ENCODE results near the gene DBT. TPM values are rescaled to one million over a fixed set of nuclear protein-coding genes. Genes with fewer than 3 reads are reported as not detected.
"Not testable (repeated sequence)": the region's sequence is repeated elsewhere in the genome, so short reads cannot be mapped to it uniquely, and the experiment has no call there.

The DBT gene
- 1.8 and 3.3 TPM in 2 replicates for total RNA-seq (2014; rRNA removed; shearing (Covaris generic))
- 11.4 and 13.6 TPM in 2 replicates for total RNA-seq (2022)
- Bru-seq, nascent RNA, result percentile 75 among the genes with signal in this experiment
- percentile 67 among the genes with signal in this experiment for BruChase-seq, experiment 1, labeled RNA remaining after a 6-hour chase
- BruChase-seq, experiment 2, labeled RNA remaining after a 2-hour chase, result percentile 70 among the genes with signal in this experiment
- long read RNA-seq, full-length matches to known transcripts, result 1 of 4 reads
- long read RNA-seq, partial matches to known transcripts, result 1 of 4 reads
- long read RNA-seq, other reads (novel, unspliced or antisense), result 2 of 4 reads

DNA sequence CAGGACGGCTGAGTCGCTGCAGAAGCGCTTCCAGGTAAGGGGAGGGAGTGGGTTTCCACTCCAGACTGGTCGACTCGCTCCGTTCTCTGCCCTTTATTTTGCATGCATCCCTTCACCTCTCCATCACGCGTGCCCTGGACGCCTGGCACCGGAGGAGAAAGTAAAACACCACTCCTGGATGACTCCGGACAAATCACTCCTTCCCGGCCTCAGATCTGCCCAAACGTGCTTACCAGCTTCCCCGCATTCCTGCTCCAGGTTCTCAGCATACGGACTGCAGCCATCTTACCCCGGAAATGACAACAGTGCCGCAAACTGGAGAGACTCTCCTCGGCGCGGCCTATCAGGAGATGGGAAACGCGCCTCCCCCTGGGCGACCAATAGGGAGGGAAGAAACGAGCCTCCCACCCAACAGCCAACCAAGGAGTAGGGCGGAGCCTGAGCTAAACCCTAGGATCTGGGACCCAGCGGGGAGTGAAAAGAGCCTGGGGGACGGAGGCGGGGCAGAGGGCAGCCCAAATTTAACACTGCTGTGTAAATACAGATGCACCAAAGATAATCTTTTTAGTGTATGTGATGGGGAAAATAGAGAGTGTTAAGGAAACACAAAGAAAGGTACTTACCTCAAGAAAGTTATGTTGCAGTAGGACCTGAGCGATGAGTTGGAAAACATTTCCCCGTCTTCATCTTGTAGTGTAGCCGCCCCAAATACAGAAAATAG is at the start of gene DBT:
DBT (minus strand) TSS at position 298 of the 721 bp plus-strand sequence; CDS start at position 284, 14 bp downstream.
- TF ChIP-seq, protein P1, sequence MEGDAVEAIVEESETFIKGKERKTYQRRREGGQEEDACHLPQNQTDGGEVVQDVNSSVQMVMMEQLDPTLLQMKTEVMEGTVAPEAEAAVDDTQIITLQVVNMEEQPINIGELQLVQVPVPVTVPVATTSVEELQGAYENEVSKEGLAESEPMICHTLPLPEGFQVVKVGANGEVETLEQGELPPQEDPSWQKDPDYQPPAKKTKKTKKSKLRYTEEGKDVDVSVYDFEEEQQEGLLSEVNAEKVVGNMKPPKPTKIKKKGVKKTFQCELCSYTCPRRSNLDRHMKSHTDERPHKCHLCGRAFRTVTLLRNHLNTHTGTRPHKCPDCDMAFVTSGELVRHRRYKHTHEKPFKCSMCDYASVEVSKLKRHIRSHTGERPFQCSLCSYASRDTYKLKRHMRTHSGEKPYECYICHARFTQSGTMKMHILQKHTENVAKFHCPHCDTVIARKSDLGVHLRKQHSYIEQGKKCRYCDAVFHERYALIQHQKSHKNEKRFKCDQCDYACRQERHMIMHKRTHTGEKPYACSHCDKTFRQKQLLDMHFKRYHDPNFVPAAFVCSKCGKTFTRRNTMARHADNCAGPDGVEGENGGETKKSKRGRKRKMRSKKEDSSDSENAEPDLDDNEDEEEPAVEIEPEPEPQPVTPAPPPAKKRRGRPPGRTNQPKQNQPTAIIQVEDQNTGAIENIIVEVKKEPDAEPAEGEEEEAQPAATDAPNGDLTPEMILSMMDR (conservative IDR thresholded peaks at IDR 0.05; ENCODE audit: low read length), result no peak
- no peak for TF ChIP-seq EZH2phosphoT487 (IDR thresholded peaks at IDR 0.05; ENCODE audit: borderline replicate concordance, low read depth, low read length)
- ChIA-PET CTCF (ENCODE audit: unreplicated experiment) (interaction anchor here (0.6 kb wide), 1 partner anchor 30 kb away, joined by 3 read pairs; no protein-coding TSS in a partner anchor), POLR2A (interaction anchor here (0.6 to 4.0 kb wide), 8 partner anchors 8 to 645 kb away, joined by 3 to 47 read pairs (median 4); partner anchors contain the start of genes EXTL2, RTCA and SLC35A3)
- H3K79me2 ChIP-seq (ENCODE audit: insufficient read depth, low read depth, low read length), result peaks cover 20% of the 10 kb centered on the region; the same call in 1 of the 2 replicates
- H3K9me2 ChIP-seq (ENCODE audit: insufficient read depth, low read length), result no peaks in the 10 kb centered on the region
- H4K20me1 ChIP-seq (ENCODE audit: insufficient read depth, low read length), result 0 out of 2 replicates have a peak, but pooled peaks cover 3% of the 10 kb centered on the region
- peaks cover 14% of the 10 kb centered on the region for H3K4me1 ChIP-seq (ENCODE audit: insufficient read depth, low read length, poor library complexity, severe bottlenecking)
- no peaks in the 10 kb centered on the region for H3K9me3 ChIP-seq (ENCODE audit: low read length)
- intact Hi-C loops (cut with micrococcal nuclease; ENCODE audit: unreplicated experiment), result loop anchor here (1.0 to 5.0 kb wide), 3 partner anchors 17 to 117 kb away; partner anchors contain the start of genes CDC14A, RTCA, SASS6 and TRMT13
- peak within 1 kb of the TSS; percentile 74 for H3K4me3 ChIP-seq (ENCODE audit: low read depth, low read length, poor library complexity, severe bottlenecking)
- H3K27ac ChIP-seq (ENCODE audit: low read depth, low read length, poor library complexity, severe bottlenecking), result peak within 1 kb of the TSS; percentile 4
- H3K4me2 ChIP-seq (ENCODE audit: low read length), result peak within 1 kb of the TSS; percentile 93
- no peaks in the 10 kb centered on the region for H3K36me3 ChIP-seq (ENCODE audit: insufficient read depth, low read length)
- peak; percentile 95 for DNase-seq (ENCODE audit: low spot score)
- H2AFZ ChIP-seq (ENCODE audit: low read length), result peak within 1 kb of the TSS; percentile 96
- no TSS peak for BruUV-seq (replicated peaks)

DNA sequence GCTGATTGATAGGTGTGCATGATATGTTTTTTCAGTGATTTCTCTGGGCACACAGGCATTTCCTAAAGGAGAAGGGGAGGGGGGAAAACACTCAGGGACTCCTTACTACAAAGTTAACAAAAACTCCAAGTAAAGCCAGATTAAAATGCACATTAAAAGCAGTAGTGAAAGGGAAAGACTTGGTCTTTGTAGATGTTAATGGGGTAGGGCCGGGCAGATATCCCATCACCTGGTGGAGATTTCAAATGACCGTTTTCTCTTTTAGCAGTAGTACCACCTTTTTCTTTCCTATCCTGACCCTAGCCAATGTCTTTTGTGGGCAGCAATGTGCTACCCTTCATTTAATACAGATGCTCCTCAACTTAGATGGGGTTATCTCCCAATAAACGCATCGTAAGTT is 48.9 kb upstream of the DBT start:
- DNase-seq (ENCODE audit: low spot score), result no peak
- no peaks in the 10 kb centered on the region for H3K9me2 ChIP-seq (ENCODE audit: insufficient read depth, low read length)
- no peaks in the 10 kb centered on the region for H3K79me2 ChIP-seq (ENCODE audit: insufficient read depth, low read depth, low read length)
- no peaks in the 10 kb centered on the region for H4K20me1 ChIP-seq (ENCODE audit: insufficient read depth, low read length)
- H3K4me1 ChIP-seq (ENCODE audit: insufficient read depth, low read length, poor library complexity, severe bottlenecking), result no peaks in the 10 kb centered on the region
- no peak overlapping the region for H2AFZ ChIP-seq (ENCODE audit: low read length)
- no peaks in the 10 kb centered on the region for H3K9me3 ChIP-seq (ENCODE audit: low read length)
- POLR2A ChIA-PET, result no interaction called here
- H3K4me2 ChIP-seq (ENCODE audit: low read length), result no peak overlapping the region
- H3K4me3 ChIP-seq (ENCODE audit: low read depth, low read length, poor library complexity, severe bottlenecking), result no peak overlapping the region
- H3K27ac ChIP-seq (ENCODE audit: low read depth, low read length, poor library complexity, severe bottlenecking), result no peak overlapping the region
- TF ChIP-seq EZH2phosphoT487 (IDR thresholded peaks at IDR 0.05; ENCODE audit: borderline replicate concordance, low read depth, low read length), result no peak
- TF ChIP-seq, protein P1 (conservative IDR thresholded peaks at IDR 0.05; ENCODE audit: low read length), result no peak
- peaks cover 6% of the 10 kb centered on the region; the same call in 1 of the 2 replicates for H3K36me3 ChIP-seq (ENCODE audit: insufficient read depth, low read length)
- no TSS peak for BruUV-seq (replicated peaks)
- intact Hi-C loops (cut with micrococcal nuclease; ENCODE audit: unreplicated experiment), result no loop called here
- CTCF ChIA-PET (ENCODE audit: unreplicated experiment), result no interaction called here

DNA sequence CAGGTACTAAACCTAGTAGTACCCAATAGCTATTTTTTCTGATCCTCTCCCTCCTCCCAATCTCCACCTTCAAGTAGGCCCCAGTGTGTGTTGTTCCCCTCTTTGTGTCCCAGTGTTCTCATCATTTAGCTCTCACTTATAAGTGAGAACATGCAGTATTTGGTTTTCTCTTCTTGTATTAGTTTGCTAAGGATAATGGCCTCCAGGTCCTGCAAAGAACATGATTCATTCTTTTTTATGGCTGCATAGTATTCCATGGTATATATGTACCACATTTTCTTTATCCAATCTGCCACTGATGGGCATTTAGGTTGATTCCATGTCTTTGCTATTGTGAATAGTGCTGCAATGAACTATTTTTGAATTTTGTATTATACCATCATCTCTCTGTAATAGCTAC is 47.4 kb upstream of the DBT start:
- intact Hi-C loops (cut with micrococcal nuclease; ENCODE audit: unreplicated experiment); H3K4me1 ChIP-seq (ENCODE audit: insufficient read depth, low read length, poor library complexity, severe bottlenecking); BruUV-seq (replicated peaks); H3K4me3 ChIP-seq (ENCODE audit: low read depth, low read length, poor library complexity, severe bottlenecking); H3K9me2 ChIP-seq (ENCODE audit: insufficient read depth, low read length); H4K20me1 ChIP-seq (ENCODE audit: insufficient read depth, low read length); H3K27ac ChIP-seq (ENCODE audit: low read depth, low read length, poor library complexity, severe bottlenecking); DNase-seq (ENCODE audit: low spot score); H2AFZ ChIP-seq (ENCODE audit: low read length); CTCF ChIA-PET (ENCODE audit: unreplicated experiment); H3K4me2 ChIP-seq (ENCODE audit: low read length); H3K9me3 ChIP-seq (ENCODE audit: low read length); H3K79me2 ChIP-seq (ENCODE audit: insufficient read depth, low read depth, low read length): not testable (repeated sequence)
- POLR2A ChIA-PET, result interaction anchor here (1.3 kb wide), 1 partner anchor 9 kb away, joined by 4 read pairs; no protein-coding TSS in a partner anchor
- peaks cover 20% of the 10 kb centered on the region for H3K36me3 ChIP-seq (ENCODE audit: insufficient read depth, low read length)

Data from OCI-LY7 (cell line).